Measurements from ENCODE around the gene CLK3.

CLK3 gene

DNA sequence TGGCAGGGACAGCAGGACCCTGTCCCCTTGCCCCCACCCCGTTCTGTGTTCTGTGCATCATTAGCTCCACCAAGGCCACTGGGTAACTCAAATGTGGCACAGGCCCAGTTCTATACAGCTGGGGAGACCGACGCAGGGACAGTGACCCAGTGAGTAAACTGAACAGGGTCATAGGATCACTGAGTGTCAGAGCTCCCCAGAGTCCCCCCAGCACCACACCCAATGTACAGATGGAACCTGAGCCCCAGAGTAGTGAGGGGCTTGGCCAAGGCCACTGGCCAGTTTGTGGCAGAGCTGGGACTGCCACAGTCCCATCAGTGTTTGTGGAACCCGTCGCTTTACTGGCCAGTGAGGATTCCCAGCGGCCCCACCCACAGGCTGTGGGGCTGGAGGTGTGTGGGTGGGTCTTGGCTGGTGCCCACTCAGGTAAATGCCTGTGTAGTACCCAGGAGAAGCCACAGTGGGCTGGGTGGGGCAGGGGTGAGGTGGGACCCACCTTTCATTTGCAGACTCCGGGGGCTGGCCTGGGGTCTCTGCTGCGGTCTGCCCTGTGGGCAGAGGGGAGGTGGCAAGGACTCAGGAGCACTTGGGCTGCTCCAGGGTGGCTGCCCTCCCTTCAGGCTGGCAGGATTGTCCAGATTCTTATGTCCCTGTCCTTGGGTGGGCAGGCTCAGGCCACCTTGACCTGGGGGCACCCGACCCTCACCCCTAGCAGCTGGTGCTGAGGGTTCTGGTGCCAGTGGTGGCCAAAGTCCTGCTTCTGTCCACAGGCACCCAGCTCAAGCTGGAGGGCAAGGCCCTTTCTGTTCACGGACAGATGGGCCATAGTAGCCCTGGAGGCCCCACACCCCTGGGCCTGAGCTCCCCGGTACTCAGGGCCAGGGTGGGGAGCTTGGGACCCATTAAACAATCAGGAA lies 11.6 kb upstream of the CLK3 start:
- H3K36me3 ChIP-seq (ENCODE audit: control insufficient read depth in 1 of 2, insufficient read depth in 2 of 2, low read length in 2 of 2), result no peaks in the 10 kb centered on the region
- no peak overlapping the region for H3K27ac ChIP-seq (ENCODE audit: low read length)
- no peaks in the 10 kb centered on the region for H3K9me3 ChIP-seq (ENCODE audit: control insufficient read depth in 1 of 2, low read length in 2 of 2)
- H3K27me3 ChIP-seq (ENCODE audit: low read depth, low read length), result no peaks in the 10 kb centered on the region
- H3K4me3 ChIP-seq (ENCODE audit: low read depth in 1 of 2, low read length in 2 of 2), result no peak overlapping the region
- H3K4me1 ChIP-seq (ENCODE audit: control insufficient read depth in 1 of 2, insufficient read depth in 2 of 2, low read length in 2 of 2), result peaks cover 8 to 9% of the 10 kb centered on the region in 2 donors

GRCh38 chr15:74604983-74605794 lies 10.4 kb upstream of the CLK3 start:
- no peaks in the 10 kb centered on the region for H3K27me3 ChIP-seq (ENCODE audit: low read depth, low read length)
- H3K27ac ChIP-seq (ENCODE audit: low read length), result no peak overlapping the region
- H3K4me3 ChIP-seq (ENCODE audit: low read depth in 1 of 2, low read length in 2 of 2), result no peak overlapping the region
- no peaks in the 10 kb centered on the region for H3K9me3 ChIP-seq (ENCODE audit: control insufficient read depth in 1 of 2, low read length in 2 of 2)
- no peaks in the 10 kb centered on the region for H3K36me3 ChIP-seq (ENCODE audit: control insufficient read depth in 1 of 2, insufficient read depth in 2 of 2, low read length in 2 of 2)
- no peaks in the 10 kb centered on the region for H3K4me1 ChIP-seq (ENCODE audit: control insufficient read depth in 1 of 2, insufficient read depth in 2 of 2, low read length in 2 of 2)

DNA sequence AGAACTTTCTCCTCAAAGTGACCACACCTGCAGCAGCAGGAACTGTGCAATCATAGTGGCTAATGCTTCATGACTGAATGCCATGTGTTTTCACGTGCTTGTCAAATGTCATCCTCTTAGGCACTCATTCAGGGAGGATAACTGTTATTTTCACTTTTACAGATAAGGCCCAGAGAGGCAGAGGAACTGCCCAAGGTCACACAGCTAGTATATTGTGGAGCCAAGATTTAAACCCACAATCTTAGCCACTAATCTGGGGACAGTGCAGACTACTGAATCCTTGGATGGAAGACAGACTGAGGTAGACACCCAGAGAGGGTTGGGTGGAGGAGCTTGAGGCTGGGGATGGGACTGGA lies 9.9 kb upstream of the CLK3 start:
- Histone ChIP-seq H3K27me3 (ENCODE audit: low read depth, low read length) (no peaks in the 10 kb centered on the region), H3K4me3 (ENCODE audit: low read depth in 1 of 2, low read length in 2 of 2) (no peak overlapping the region), H3K36me3 (ENCODE audit: control insufficient read depth in 1 of 2, insufficient read depth in 2 of 2, low read length in 2 of 2) (no peaks in the 10 kb centered on the region), H3K4me1 (ENCODE audit: control insufficient read depth in 1 of 2, insufficient read depth in 2 of 2, low read length in 2 of 2) (no peaks in the 10 kb centered on the region), H3K9me3 (ENCODE audit: control insufficient read depth in 1 of 2, low read length in 2 of 2) (no peaks in the 10 kb centered on the region), H3K27ac (ENCODE audit: low read length) (no peak overlapping the region)

DNA sequence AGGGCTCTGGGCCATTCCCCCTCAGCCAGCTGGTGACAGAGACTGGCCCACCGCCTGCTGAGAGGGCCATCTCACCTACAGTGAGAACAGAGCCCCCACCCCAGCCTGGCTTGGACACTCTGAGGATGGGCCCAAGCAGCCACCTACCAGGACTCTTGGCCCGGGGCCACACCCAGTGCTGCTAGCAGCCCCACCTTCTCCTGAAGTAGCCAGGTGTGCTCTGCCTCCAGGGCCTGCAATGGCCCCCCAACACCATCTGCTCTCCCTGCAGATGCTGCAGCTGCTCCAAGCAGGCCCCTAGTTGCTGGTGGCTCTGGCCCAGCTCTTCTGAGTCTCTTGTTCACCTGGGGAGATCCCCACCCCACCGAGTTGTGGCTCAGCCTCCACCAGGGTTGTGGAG lies 6.8 kb upstream of the CLK3 start:
- no peak overlapping the region for H3K27ac ChIP-seq (ENCODE audit: low read length)
- no peaks in the 10 kb centered on the region for H3K27me3 ChIP-seq (ENCODE audit: low read depth, low read length)
- no peak overlapping the region for H3K4me3 ChIP-seq (ENCODE audit: low read depth in 1 of 2, low read length in 2 of 2)
- no peaks in the 10 kb centered on the region for H3K36me3 ChIP-seq (ENCODE audit: control insufficient read depth in 1 of 2, insufficient read depth in 2 of 2, low read length in 2 of 2)
- no peaks in the 10 kb centered on the region for H3K4me1 ChIP-seq (ENCODE audit: control insufficient read depth in 1 of 2, insufficient read depth in 2 of 2, low read length in 2 of 2)
- no peaks in the 10 kb centered on the region for H3K9me3 ChIP-seq (ENCODE audit: control insufficient read depth in 1 of 2, low read length in 2 of 2)

DNA sequence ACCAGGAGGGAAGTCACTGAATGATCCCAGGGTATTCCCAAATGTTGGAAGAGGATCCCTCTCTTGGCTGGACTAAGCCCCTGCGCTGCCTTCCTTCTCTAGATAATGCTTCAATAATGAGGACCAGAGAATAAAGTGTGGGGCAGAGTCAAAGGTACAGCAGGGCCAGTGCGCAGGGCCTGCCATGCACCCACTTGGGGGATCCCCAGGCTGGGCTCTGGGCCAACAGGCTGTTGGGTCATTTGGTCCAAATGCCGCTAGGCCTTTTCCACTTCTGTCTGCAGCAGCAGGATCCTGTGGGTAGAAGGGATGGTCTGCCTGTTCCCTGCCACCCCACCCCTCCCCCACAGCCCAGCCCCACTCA lies 5.7 kb upstream of the CLK3 start:
- H3K4me3 ChIP-seq (ENCODE audit: low read depth in 1 of 2, low read length in 2 of 2), result no peak overlapping the region
- H3K27me3 ChIP-seq (ENCODE audit: low read depth, low read length), result no peaks in the 10 kb centered on the region
- no peaks in the 10 kb centered on the region for H3K9me3 ChIP-seq (ENCODE audit: control insufficient read depth in 1 of 2, low read length in 2 of 2)
- H3K27ac ChIP-seq (ENCODE audit: low read length), result no peak overlapping the region
- no peaks in the 10 kb centered on the region for H3K36me3 ChIP-seq (ENCODE audit: control insufficient read depth in 1 of 2, insufficient read depth in 2 of 2, low read length in 2 of 2)
- no peaks in the 10 kb centered on the region for H3K4me1 ChIP-seq (ENCODE audit: control insufficient read depth in 1 of 2, insufficient read depth in 2 of 2, low read length in 2 of 2)

GRCh38 chr15:74610302-74610951 lies 5.2 kb upstream of the CLK3 start:
- no peak overlapping the region for H3K27ac ChIP-seq (ENCODE audit: low read length)
- no peaks in the 10 kb centered on the region for H3K4me1 ChIP-seq (ENCODE audit: control insufficient read depth in 1 of 2, insufficient read depth in 2 of 2, low read length in 2 of 2)
- H3K36me3 ChIP-seq (ENCODE audit: control insufficient read depth in 1 of 2, insufficient read depth in 2 of 2, low read length in 2 of 2), result no peaks in the 10 kb centered on the region

DNA sequence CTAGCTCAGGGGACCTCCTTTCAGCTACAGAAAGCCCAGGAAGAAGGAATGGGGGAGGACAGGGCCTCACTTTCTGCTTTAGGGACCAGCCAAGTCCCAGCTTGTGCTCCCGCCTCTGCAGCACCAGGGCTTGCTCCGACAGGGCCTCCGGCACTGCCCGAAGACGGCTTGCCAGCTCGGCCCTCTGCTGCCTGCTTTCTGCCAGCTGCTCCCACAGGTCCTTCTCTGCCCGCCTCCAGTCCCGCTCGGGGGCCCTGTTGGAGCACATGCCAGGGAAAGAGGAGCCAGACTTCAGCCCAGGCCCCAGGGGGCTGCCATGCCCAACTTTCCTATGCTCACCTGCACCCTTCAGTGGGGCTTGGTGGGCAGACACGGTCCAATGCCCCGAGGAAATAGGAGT lies 4.3 kb upstream of the CLK3 start:
- no peak overlapping the region for H3K4me3 ChIP-seq (ENCODE audit: low read depth in 1 of 2, low read length in 2 of 2)
- H3K4me1 ChIP-seq (ENCODE audit: control insufficient read depth in 1 of 2, insufficient read depth in 2 of 2, low read length in 2 of 2), result no peaks in the 10 kb centered on the region
- no peaks in the 10 kb centered on the region for H3K9me3 ChIP-seq (ENCODE audit: control insufficient read depth in 1 of 2, low read length in 2 of 2)
- H3K27ac ChIP-seq (ENCODE audit: low read length), result no peak overlapping the region
- H3K27me3 ChIP-seq (ENCODE audit: low read depth, low read length), result no peaks in the 10 kb centered on the region
- no peaks in the 10 kb centered on the region for H3K36me3 ChIP-seq (ENCODE audit: control insufficient read depth in 1 of 2, insufficient read depth in 2 of 2, low read length in 2 of 2)

More at GRCh38 chr15:74610302-74610951, 5.2 kb upstream of the CLK3 start:
- Histone ChIP-seq H3K9me3 (ENCODE audit: control insufficient read depth in 1 of 2, low read length in 2 of 2) (no peaks in the 10 kb centered on the region), H3K27me3 (ENCODE audit: low read depth, low read length) (no peaks in the 10 kb centered on the region), H3K4me3 (ENCODE audit: low read depth in 1 of 2, low read length in 2 of 2) (no peak overlapping the region)

DNA sequence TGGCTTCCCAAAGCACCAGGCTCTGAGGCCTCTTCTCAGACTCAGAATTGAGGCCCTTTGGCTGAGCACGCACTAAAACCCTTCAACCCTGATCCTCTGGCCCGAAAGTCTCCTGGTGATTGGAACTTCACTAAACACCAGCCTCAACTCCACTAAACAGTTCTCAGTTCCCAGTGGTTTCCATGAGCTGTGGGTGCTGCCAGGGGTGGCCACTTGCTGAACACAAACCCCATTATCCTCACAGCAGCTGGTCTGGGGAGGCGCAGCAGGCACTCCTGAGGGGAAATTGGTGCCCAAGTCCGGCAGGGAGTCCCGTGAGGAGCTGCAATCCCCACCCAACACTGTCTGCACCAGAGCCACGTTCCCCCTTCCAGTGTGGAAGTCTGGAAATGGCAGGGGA lies 3.8 kb upstream of the CLK3 start:
- H3K4me1 ChIP-seq (ENCODE audit: control insufficient read depth in 1 of 2, insufficient read depth in 2 of 2, low read length in 2 of 2), result peaks cover 2 to 4% of the 10 kb centered on the region in 2 donors
- H3K4me3 ChIP-seq (ENCODE audit: low read depth in 1 of 2, low read length in 2 of 2), result no peak overlapping the region
- no peaks in the 10 kb centered on the region for H3K9me3 ChIP-seq (ENCODE audit: control insufficient read depth in 1 of 2, low read length in 2 of 2)
- H3K36me3 ChIP-seq (ENCODE audit: control insufficient read depth in 1 of 2, insufficient read depth in 2 of 2, low read length in 2 of 2), result no peaks in the 10 kb centered on the region
- no peak overlapping the region for H3K27ac ChIP-seq (ENCODE audit: low read length)
- H3K27me3 ChIP-seq (ENCODE audit: low read depth, low read length), result no peaks in the 10 kb centered on the region

- H3K27me3 ChIP-seq (ENCODE audit: low read depth, low read length), result no peaks in the 10 kb centered on the region
- H3K9me3 ChIP-seq (ENCODE audit: control insufficient read depth in 1 of 2, low read length in 2 of 2), result no peaks in the 10 kb centered on the region
- H3K27ac ChIP-seq (ENCODE audit: low read length), result no peak overlapping the region
- peaks cover 6 to 13% of the 10 kb centered on the region in 2 donors for H3K4me1 ChIP-seq (ENCODE audit: control insufficient read depth in 1 of 2, insufficient read depth in 2 of 2, low read length in 2 of 2)
- no peak overlapping the region for H3K4me3 ChIP-seq (ENCODE audit: low read depth in 1 of 2, low read length in 2 of 2)
- H3K36me3 ChIP-seq (ENCODE audit: control insufficient read depth in 1 of 2, insufficient read depth in 2 of 2, low read length in 2 of 2), result no peaks in the 10 kb centered on the region
Measured at GRCh38 chr15:74612677-74613076, 3.0 kb upstream of the CLK3 start.

DNA sequence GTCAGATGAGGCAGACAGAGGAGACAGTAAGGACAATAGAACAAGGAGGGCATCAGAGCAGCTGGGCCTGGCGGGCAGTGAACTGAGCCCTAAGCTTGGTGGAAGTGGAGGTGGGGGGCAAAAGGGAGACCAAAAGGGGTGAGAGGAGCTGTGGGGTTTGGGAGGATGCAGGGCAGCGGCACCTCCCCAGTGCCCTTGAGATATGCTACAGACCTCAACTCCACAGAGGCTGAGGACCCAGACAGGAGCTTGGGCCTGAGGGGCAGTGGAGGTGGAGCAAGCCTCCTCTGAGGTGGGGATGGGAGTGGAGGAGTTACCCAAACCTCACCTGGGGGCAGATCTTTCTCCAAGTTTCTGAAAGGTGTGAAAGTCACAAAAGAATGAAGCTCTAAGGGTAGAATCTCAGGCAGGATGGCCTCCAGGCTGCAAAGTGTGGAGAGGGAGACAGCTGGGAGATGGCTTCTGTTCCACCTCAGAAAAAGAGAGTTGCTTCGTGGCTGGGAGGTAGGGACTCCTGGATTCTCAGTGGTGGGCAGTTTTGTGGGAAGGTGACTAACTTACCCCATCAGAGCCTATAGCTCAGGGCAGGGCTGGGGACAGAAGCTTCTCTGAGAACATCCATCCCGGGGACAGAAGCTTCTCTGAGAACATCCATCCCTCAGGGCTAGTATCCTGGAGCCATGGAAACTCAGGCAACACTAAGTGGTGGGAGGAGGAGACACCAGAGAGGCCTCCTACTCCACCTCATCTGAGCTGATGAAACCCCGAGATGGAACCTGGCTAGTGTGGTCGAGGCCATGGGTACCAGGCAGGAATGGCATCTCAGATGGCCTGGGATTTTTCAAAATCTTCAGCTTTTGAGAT lies 2.3 kb upstream of the CLK3 start:
- Histone ChIP-seq H3K27ac (ENCODE audit: low read length) (no peak overlapping the region), H3K4me3 (ENCODE audit: low read depth in 1 of 2, low read length in 2 of 2) (no peak overlapping the region), H3K27me3 (ENCODE audit: low read depth, low read length) (no peaks in the 10 kb centered on the region), H3K4me1 (ENCODE audit: control insufficient read depth in 1 of 2, insufficient read depth in 2 of 2, low read length in 2 of 2) (peaks cover 6 to 19% of the 10 kb centered on the region in 2 donors), H3K36me3 (ENCODE audit: control insufficient read depth in 1 of 2, insufficient read depth in 2 of 2, low read length in 2 of 2) (no peaks in the 10 kb centered on the region), H3K9me3 (ENCODE audit: control insufficient read depth in 1 of 2, low read length in 2 of 2) (no peaks in the 10 kb centered on the region)
